ENCODE data around the gene RIBC1. TPM values are rescaled to one million over a fixed set of nuclear protein-coding genes. Genes with fewer than 3 reads are reported as not detected.

The RIBC1 gene
- total RNA-seq, result 0.05 and 0.33 TPM in 2 replicates

GRCh38 chrX:53422861-53423306, at the start of gene RIBC1:
RIBC1 (plus strand) TSS chrX:53422873; CDS start chrX:53426277, 3,404 bp downstream.

GRCh38 chrX:53422086-53422860, 400 bp upstream of the RIBC1 start, which contains the start of gene SMC1A:
SMC1A (minus strand) TSS chrX:53422654; CDS start chrX:53422600, 54 bp downstream.

GRCh38 chrX:53433651-53434639, 11.3 kb downstream of the RIBC1 start, which contains the start of gene HSD17B10:
HSD17B10 (minus strand) TSS chrX:53434370; CDS start chrX:53434345, 25 bp downstream.

Other genes with a start within 250 kb of the RIBC1 start
- 61.3 and 73.7 TPM in 2 replicates for gene KDM5C, start 197.7 kb upstream of the RIBC1 start, total RNA-seq
- 5.5 and 7.1 TPM in 2 replicates for gene IQSEC2, start 141.3 kb upstream of the RIBC1 start, total RNA-seq
- 50.8 and 57.7 TPM in 2 replicates for gene SMC1A, start 219 bp upstream of the RIBC1 start, total RNA-seq
- gene HSD17B10, start 11.5 kb downstream of the RIBC1 start, total RNA-seq, result 64.2 and 86.7 TPM in 2 replicates

Data from mammary microvascular endothelial cell (primary cell).